ENCODE results near the gene DOCK3.
"Not testable (repeated sequence)": the region's sequence is repeated elsewhere in the genome, so short reads cannot be mapped to it uniquely, and the experiment has no call there.

Gene DOCK3

DNA sequence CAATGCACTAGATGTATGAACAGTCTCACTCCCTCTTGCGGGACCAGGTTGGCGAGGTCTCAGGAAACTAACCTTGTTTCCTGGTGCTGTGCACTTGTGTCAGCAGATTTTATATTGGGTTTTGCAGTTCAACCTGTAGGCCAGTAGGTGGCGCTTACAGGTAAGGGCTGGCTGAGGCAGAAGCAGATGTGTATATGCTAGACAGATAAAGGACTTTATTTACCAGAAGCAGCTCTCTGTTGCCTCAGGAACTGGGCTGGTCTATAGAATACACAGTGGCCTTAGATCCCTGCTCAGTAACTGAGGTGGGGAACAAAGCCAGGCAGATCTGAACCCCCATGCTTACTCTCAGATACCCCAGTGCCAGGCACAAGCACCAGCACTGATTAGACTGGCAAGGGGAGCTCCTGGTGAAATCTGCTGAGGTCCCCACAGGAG is 296.8 kb downstream of the DOCK3 start:
- peak; percentile 4 to 14 for DNase-seq (ENCODE audit: low read depth in 2 of 2, low spot score in 1 of 2)

DNA sequence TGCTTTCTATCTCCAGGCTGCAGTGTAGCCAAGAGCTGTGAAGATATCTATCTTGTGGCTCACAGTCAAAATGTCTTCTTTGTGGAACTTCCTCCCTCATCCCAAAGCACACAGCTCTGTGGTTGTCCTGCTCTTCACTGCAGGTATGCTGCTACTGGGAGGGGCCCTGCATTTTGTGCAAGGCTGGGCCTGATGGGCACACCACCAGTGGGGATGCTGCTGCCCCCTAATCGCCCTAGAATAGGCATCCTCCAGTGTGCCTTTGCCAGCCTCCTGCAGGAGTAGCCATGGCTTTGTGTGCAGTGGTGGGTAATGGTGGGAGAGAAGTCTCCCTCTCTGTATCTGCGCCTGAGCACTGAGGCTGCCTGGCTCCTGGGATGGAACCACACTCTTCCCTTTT is 297.3 kb downstream of the DOCK3 start:
- DNase-seq (ENCODE audit: low read depth in 2 of 2, low spot score in 1 of 2) = no peak

DNA sequence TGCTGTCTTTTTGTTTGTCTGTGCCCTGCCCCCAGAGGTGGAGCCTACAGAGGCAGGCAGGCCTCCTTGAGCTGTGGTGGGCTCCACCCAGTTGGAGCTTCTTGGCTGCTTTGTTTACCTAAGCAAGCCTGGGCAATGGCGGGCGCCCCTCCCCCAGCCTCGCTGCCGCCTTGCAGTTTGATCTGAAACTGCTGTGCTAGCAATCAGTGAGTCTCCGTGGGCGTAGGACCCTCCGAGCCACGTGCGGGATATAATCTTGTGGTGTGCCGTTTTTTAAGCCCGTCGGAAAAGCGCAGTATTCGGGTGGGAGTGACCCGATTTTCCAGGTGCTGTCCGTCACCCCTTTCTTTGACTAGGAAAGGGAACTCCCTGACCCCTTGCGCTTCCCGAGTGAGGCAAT is 303.9 kb downstream of the DOCK3 start:
- DNase-seq (ENCODE audit: low read depth in 2 of 2, low spot score in 1 of 2) = not testable (repeated sequence)

DNA sequence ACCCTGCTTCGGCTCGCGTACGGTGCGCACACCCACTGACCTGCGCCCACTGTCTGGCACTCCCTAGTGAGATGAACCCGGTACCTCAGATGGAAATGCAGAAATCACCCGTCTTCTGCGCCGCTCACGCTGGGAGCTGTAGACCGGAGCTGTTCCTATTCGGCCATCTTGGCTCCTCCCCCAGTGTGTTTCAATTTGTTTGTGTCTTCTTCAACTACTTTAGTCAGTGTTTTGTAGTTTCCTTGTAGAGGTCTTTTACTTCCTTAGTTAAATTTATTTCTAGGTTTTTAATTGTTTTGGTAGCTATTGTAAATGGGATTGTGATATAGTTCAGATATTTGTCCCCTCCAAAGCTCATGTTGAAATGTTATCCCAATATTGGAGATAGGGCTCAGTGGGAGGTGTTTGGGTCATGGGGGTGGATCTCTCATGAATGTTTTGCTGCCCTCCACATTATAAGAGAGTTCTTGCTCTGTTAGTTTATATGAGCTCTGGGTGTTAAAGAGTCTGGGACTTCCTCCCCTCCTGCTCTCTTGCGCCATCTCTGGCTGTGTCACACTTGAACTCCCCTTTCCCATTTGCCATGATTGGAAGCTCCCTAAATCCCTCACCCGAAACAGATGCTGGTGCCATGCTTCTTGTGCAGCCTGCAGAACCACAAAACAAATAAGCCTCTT is 304.4 kb downstream of the DOCK3 start:
- no peak for DNase-seq (ENCODE audit: low read depth in 2 of 2, low spot score in 1 of 2)

DNA sequence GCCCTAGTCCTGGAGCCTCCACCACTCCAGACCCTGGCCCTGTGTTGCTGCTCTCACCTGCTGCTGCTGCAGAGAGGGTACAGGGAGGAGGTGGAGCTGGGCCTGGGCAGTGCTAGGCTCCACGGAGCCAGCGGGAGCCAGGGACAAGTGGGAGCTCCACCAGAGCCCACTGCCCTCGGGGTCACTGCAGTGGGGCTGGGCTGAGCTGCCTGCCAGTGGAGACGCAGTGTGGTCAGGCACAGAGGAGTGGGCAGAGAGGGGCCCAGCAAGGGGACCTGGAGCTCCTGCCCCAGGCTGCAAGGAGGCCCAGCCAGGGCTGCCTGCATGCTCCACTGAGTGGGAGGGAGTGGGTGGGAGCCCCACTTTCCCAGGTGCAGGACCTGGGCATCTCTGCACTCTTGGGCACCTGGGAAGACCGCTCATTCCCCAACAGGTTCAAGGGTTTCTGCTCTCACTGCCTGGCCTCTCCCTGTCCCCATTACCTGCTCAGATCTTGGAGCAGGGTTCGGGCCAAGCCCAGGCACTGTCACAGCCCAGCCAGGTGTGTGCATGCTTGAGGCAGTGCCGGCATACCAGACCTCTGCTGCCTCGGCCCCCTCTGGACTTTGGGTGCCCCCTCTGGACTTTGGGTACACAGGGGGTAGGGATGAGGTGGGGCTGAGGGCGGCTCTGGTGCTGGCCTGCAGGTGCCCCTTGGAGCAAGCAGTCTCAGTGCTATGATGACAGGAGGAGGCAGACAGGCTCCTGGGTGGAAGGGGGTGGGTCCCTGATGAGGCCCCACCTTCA is 308.0 kb downstream of the DOCK3 start:
- no peak for DNase-seq (ENCODE audit: low read depth in 2 of 2, low spot score in 1 of 2)

DNA sequence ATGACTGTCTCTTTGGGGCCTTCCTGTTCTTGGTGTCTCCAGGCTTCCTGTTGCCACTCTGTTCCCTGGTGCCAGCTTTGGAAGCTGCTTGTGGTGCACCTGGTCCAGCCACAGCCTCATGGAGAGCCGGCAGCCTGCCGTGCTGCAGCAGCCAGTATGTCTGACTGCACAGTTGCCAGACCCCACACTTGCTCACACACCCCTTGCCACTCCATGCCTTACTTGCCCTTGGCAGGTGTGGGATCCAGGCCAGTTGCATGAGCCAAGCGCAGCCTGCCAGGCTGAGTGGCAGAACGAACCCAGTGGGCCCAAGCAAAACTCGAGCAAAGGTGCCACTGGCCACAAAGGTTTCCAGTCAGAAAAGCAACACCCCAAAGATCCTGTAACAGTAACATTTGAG is 309.2 kb downstream of the DOCK3 start:
- DNase-seq (ENCODE audit: low read depth in 2 of 2, low spot score in 1 of 2) = no peak

DNA sequence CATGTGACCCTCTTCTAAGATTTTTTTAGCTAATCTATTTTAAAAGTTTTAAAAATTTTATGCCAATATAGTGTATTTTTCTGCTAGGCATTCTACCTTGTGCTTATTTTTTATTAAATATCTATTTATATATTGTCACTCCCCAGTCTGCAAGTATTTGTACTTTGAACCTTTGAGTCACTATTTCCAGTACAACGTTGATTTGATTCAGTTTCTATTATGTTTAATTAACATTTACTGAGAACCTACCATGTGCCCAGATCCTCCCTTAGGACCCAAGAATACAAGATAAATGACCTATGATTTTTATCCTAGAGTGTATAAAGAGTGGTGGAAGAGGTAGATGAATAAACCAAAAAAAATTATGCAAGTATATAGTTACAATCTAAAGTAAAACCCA is 311.2 kb downstream of the DOCK3 start:
- DNase-seq (ENCODE audit: low read depth in 2 of 2, low spot score in 1 of 2) = no peak

DNA sequence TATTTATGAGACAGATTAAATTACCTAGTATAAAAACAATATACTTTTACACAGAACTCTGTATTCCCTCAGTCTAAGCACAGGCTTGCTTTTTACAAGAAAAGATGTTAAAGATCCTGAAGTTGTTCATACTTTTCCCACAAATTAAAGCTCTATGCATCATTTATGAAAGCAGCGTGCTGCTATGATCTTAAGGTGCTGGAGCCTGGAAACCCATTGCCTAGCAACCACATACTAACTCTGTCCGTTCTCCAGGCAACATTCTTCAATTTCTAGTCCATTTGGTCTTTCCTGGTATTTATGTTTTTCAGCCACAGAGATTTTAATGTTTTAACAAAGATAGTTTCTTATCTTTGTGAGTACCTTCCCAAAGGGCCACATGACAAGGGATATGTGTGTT is 312.0 kb downstream of the DOCK3 start:
- no peak for DNase-seq (ENCODE audit: low read depth in 2 of 2, low spot score in 1 of 2)

DNA sequence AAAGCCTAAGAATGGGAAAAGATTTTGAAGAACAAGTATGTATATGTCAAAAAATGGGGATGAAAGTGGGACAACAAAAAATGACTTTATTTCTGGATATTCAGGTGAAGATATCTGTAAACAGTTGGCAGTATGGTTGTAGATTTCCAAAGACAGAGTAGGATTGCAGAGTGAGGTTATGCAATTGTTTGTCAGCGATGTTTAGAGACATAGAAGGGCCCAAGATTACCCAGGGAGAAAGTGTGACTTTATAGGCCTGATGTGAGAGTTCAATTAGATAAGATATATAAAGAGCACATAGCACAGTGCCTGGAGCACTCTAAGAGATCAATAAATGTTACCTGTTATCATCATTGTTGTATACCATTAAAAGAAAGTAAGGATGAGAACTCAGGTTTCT is 319.8 kb downstream of the DOCK3 start:
- no peak for DNase-seq (ENCODE audit: low read depth in 2 of 2, low spot score in 1 of 2)

DNA sequence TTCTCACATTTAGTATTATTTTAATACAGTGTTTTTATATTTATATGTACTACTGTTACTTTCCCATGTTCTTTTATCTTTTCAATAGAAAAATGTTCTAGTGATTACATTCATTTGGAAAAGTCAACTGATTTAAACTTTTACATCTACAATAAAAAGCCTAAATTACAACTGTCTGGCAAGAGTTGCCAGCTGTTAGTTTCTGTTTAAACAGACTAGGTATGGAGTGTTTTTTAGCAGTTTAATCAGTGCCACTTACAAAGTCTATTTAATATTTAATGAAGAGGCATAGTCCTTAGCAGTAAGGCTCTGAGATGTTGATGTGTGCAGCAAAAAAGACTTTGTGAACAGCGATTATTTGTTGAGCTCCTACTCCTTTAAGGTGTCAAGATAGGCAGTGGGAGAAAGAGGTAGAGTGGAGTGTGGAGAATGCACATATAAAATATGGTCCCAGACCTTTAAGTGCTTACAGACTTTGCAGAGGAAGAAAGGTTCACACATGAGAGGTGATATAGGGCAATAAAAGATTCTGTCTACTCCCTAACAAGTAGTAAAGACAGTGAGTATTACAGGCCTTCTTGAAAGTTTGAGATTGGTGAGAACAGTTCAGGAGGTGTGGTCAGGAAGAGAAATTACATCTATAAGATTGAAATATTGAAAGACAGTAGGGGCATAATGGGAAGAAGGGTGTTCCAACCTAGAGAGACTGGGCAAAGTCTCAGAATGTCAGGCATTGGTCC is 320.5 kb downstream of the DOCK3 start:
- DNase-seq (ENCODE audit: low read depth in 2 of 2, low spot score in 1 of 2) = no peak

DNA sequence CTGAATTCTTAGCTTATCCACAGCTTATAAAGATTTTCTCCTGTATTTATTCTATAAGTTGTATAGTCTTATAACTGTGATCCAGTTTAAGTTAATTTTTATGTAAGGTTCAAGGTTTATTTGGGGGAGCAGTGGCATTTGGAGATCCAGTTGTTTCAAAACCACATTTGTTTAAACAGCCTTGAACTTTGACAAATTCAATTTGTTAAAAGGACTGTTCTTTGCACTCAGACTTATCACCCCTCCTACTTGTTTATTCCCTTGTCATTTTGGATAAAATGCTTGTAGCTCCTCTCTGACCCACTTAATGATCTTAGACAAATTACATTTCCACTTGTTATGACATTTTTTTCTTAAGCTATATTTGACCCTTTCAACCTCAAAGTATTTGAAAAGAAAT is 327.8 kb downstream of the DOCK3 start:
- no peak for DNase-seq (ENCODE audit: low read depth in 2 of 2, low spot score in 1 of 2)

DNA sequence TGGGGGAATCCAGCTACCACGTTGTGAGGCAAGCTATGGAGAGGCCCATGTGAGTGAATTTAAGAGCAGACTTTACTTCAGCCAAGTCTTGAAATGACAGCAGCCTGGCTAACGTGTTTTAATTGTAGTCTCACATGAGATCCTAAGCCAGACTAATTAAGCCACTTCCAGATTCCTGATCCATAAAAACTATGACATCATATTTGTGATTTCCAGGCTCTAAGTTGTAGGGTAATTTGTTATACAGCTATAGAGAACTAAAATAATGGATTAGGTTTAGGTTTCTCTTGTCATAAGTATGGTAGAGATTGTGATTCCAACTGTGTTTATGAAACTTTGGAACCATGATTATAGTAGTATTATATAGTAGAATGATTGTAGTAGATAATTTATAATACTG is 329.5 kb downstream of the DOCK3 start:
- no peak for DNase-seq (ENCODE audit: low read depth in 2 of 2, low spot score in 1 of 2)

DNA sequence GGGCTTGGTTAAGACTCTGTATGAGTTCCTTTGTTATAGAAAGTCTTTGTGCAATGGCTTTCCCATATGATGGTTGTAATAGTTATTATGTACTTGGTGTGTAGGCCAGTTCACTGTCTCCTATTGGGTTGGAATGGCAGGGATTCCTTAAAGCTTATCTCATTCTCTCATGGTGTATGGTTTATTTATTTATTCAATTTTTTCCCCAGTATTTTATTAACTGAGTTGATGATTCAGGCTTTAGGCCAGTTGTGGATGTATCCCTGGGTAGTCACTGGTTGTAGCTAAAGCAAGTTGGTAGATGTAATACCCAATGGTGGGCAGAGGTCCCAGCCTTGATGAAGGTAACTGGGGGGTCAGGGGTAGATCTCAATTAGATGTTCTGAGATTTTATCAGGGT is 349.4 kb downstream of the DOCK3 start:
- DNase-seq (ENCODE audit: low read depth in 2 of 2, low spot score in 1 of 2) = no peak

DNA sequence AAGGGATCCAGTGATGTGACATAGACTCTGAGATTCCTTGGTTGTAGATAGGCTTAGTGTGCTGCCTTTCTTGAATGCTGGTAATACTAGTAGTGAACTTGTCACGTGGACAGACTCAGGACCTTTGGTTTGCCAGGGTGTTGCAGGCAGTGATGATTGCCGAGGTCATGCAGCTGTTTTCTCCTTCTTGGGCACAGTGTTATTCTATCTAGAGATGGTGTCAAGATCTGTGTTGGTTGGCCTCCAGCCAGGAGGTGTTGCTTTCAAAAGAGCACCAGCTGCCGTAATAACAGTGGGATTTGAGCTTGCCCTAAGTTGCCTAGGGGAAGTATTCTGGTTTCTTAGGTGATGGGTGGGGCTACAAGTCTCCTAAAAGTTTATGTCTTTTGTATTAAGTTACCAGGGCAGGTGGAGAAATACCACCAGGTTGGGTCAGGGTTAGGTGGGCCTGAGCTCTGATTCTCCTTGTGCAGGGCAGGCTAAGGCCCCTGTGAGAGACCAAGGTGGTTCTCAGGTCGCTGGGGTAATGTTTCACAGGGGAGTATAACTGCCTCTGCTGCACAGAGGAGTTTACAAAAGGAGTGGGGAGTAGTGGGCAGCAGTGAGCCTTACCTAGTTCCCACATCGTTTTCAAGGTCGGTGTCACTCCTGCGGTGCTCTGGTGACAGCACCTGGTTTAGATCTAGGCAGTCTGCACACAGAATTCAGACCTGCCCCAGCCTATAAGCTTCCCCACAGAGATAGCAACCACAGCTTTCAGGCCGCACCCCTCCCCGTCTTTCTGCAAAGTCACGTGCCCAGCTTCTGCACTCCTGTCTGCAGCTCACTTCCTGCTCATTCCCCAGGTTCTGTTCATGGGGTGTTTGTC is 350.3 kb downstream of the DOCK3 start:
- DNase-seq (ENCODE audit: low read depth in 2 of 2, low spot score in 1 of 2) = peak; percentile 33 to 37

DNA sequence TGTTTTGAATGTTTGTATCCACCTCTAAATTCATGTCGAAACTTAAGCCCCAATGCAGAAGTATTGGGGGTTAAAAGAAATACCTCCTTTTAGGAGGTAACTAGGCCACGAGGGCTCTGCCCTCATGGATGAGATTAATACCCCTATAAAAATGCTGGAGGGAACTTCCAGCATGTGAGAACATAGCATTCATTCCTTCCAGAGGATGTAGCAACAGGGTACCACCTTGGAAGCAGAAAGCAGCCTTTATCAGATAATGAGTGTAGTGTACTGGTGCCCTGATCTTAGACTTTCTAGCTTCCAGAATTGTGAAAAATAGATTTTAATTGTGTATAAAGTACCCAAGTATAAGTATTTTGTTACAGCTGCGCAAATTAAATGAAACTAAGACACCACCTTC is 356.9 kb downstream of the DOCK3 start:
- DNase-seq (ENCODE audit: low read depth in 2 of 2, low spot score in 1 of 2) = no peak

DNA sequence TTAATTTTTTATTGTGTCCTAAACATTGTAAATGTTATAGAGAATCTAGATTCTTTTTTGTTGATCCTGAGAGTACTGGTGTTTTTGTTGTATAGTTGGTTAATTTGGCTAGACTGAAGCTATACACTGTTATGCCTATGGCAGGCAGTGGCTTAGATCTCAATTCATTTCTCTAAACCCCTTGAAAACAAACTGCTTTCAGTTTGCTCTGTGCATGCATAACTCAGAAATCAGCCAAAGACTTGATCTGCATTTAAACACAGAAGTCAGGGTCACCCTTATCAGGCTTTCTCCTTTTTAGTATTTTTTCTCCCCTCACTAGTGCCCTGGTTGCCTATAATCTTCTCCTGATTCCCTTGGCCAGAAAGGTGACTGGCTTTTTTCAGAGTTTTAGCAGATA is 360.9 kb downstream of the DOCK3 start:
- DNase-seq (ENCODE audit: low read depth in 2 of 2, low spot score in 1 of 2) = no peak

DNA sequence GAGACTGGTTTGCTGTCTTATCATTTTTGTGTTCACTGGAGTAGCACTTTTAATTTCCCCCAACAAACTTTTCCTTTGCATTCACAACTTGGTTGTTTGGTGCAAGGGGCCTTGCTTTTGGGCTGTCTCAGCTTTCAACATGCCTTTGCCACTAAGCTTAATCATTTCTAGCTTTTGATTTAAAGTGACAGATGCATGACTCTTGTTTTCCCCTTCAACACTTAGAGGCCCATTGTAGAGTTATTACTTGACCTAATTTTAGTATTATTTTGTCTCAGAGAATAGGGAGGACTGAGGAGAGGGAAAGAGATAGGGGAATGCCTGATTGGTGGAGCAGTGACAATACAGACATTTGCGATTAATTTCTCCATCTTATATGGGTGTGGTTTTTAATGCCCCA is 370.3 kb downstream of the DOCK3 start:
- DNase-seq (ENCODE audit: low read depth in 2 of 2, low spot score in 1 of 2) = no peak

DNA sequence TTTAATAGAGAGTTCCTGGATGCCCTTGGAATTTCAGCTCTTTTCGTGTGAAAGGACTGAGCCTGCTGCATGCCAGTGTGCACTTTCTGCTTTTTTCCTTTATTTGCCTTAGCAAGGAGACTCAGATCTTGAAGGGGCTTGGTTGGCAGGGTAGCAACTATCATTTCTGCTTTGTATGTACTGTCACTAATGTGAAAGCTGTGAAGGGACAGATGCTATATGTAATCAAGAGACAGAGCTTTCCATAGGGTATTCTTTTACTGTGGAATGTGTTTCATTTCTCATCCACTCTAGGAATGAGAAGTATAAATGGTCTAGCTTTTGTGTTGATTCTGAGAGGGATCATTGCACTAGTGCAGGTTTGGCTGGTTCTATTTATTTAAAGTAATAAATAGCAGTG is 377.8 kb downstream of the DOCK3 start:
- no peak for DNase-seq (ENCODE audit: low read depth in 2 of 2, low spot score in 1 of 2)

DNA sequence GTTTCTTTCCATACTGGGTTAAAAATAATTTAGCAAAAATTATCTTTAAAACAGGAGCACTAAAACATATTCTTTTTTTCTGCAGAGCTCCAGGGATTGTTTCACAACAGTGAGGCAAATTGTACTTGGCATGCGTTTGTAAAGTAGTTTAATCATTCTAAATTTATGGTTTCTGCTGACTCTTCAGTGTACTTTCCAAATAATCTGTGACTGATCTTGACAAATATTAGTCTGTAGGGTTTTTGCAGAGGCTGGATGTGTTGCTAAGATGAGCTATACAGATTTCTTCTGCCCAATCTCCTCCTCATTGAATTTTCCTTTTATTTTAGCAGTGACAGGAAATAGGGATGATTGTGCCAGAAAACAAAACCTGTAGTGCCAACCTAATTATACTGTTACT is 382.4 kb downstream of the DOCK3 start:
- DNase-seq (ENCODE audit: low read depth in 2 of 2, low spot score in 1 of 2) = no peak

DNA sequence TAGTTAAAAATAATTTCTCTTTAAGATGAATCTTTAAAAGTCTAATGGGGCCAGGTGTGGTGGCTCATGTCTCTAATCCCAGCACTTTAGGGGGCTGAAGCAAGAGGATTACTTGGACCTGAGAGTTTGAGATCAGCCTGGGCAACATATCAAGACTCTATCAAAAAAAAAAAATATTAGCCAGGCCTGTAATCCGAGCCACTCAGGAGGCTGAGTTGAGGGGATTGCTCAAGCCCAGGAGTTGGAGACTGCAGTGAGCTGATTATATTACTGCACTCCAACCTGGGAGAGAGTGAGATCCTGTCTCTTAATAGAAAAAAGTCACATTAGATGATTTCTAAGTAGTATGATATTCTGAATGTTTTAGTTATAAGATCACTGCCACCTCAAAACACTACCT is 388.3 kb downstream of the DOCK3 start:
- no peak for DNase-seq (ENCODE audit: low read depth in 2 of 2, low spot score in 1 of 2)

DNA sequence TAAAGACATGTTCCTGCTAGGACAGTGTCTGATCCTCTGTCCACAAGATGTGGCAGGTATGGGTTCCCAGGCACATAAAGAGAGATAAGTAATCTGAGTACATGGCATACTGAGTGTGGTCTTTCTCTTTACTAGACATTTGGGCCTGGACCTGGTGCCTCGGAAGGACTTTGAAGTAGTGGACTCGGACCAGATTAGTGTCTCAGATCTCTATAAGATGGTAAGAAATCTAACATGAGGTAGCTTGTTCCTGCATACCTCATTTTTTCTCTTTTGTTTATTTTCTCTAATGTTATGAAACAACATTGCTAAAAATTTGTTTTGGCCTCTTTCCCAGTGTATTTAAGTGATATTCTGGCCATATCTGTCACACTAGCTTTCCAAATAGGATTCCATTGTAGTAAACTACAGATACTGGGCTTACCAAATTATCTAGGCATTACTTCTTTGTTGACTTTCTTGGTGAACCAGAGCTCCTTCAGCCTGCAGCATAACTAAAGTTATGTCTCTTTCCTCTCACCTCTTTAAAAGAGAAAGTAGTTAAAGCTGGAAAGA is 400.6 kb downstream of the DOCK3 start:
- DNase-seq (ENCODE audit: low read depth in 2 of 2, low spot score in 1 of 2) = no peak

All from stimulated activated CD8-positive, alpha-beta memory T cell treated with anti-CD3 and anti-CD28 coated beads, Interleukin-4, amount 100 ng/mL, for 4 hours (primary cell).